CD4-positive, alpha-beta T cell treated with Interleukin-4 for 1 hour (primary cell): Measurements from ENCODE around the gene IL1RAPL2.
"Not testable (repeated sequence)": the region's sequence is repeated elsewhere in the genome, so short reads cannot be mapped to it uniquely, and the experiment has no call there.

Experiments used
- DNase-seq, 2 donors: peaks; one replicate each; pipeline ENCODE4 v3.0.0-alpha.2; 2020 to 2022

Gene IL1RAPL2

GRCh38 chrX:105038672-105039328, 472.8 kb downstream of the IL1RAPL2 start:
- no peak for DNase-seq

- no peak for DNase-seq
Measured at GRCh38 chrX:105050921-105051320, 484.9 kb downstream of the IL1RAPL2 start.

GRCh38 chrX:105051364-105051763, 485.4 kb downstream of the IL1RAPL2 start:
- DNase-seq = no peak

GRCh38 chrX:105052926-105053325, 486.9 kb downstream of the IL1RAPL2 start:
- no peak for DNase-seq

- no peak for DNase-seq
Measured at GRCh38 chrX:105063743-105064142, 497.7 kb downstream of the IL1RAPL2 start.

- no peak for DNase-seq
Measured at GRCh38 chrX:105098201-105098600, 532.2 kb downstream of the IL1RAPL2 start.

- no peak for DNase-seq
Measured at GRCh38 chrX:105098812-105099211, 532.8 kb downstream of the IL1RAPL2 start.

GRCh38 chrX:105101378-105101777, 535.4 kb downstream of the IL1RAPL2 start:
- no peak for DNase-seq

GRCh38 chrX:105109936-105110335, 543.9 kb downstream of the IL1RAPL2 start:
- DNase-seq = no peak

GRCh38 chrX:105114554-105115130, 548.6 kb downstream of the IL1RAPL2 start:
- no peak for DNase-seq

- DNase-seq = not testable (repeated sequence)
Measured at GRCh38 chrX:105115596-105116320, 549.8 kb downstream of the IL1RAPL2 start.

GRCh38 chrX:105116486-105116885, 550.5 kb downstream of the IL1RAPL2 start:
- no peak for DNase-seq

GRCh38 chrX:105117621-105118020, 551.6 kb downstream of the IL1RAPL2 start:
- no peak for DNase-seq

- DNase-seq = no peak
Measured at GRCh38 chrX:105120463-105120862, 554.5 kb downstream of the IL1RAPL2 start.

- DNase-seq = no peak
Measured at GRCh38 chrX:105121186-105121585, 555.2 kb downstream of the IL1RAPL2 start.

GRCh38 chrX:105126201-105126600, 560.2 kb downstream of the IL1RAPL2 start:
- DNase-seq = no peak

GRCh38 chrX:105134273-105134672, 568.3 kb downstream of the IL1RAPL2 start:
- DNase-seq = no peak

- no peak for DNase-seq
Measured at GRCh38 chrX:105136786-105137185, 570.8 kb downstream of the IL1RAPL2 start.

GRCh38 chrX:105150036-105150435, 584.0 kb downstream of the IL1RAPL2 start:
- DNase-seq = no peak

- DNase-seq = no peak
Measured at GRCh38 chrX:105150557-105150956, 584.6 kb downstream of the IL1RAPL2 start.

- DNase-seq = no peak
Measured at GRCh38 chrX:105167233-105167632, 601.2 kb downstream of the IL1RAPL2 start.

GRCh38 chrX:105168577-105168976, 602.6 kb downstream of the IL1RAPL2 start:
- DNase-seq = no peak

- DNase-seq = no peak
Measured at GRCh38 chrX:105173071-105173470, 607.1 kb downstream of the IL1RAPL2 start.

- DNase-seq = no peak
Measured at GRCh38 chrX:105179644-105180043, 613.6 kb downstream of the IL1RAPL2 start.
